Panc1 (cell line): Measurements from ENCODE around the gene REN. TPM values are rescaled to one million over a fixed set of nuclear protein-coding genes. Genes with fewer than 3 reads are reported as not detected.

Source experiments
- ATAC-seq: fragments of 200-7000 bp; cut with Tn5 transposase; 2 replicates; pipeline ENCODE4 v1.9.1; 2020; ENCODE audit warnings: mild to moderate bottlenecking, moderate library complexity
- BruUV-seq: library from RNA; stranded (reverse); fragments of 400-500 nt; replicated peaks from 2 replicates; lab custom pipeline; 2021; lab: Mats Ljungman, UMichigan
- CTCF ChIA-PET: fragments of 300-600 bp; sonication (Branson Sonifier 250); formaldehyde crosslinking; loops from one replicate; lab custom pipeline; 2022; ENCODE audit warnings: antibody characterized with exemption; lab: Charles Lee
- POLR2A ChIA-PET: fragments of 300-600 bp; sonication (Branson Sonifier 250); formaldehyde crosslinking; loops from one replicate; lab custom pipeline; 2022; ENCODE audit warnings: antibody characterized with exemption; lab: Charles Lee
- DNase-seq: peaks from one replicate; pipeline ENCODE4 v3.0.0-alpha.2; 2010; ENCODE audit warnings: low read depth, low spot score
- H3K27ac ChIP-seq: 2 replicates; pipeline ENCODE4 v1.5.1; 2011; ENCODE audit warnings: mild to moderate bottlenecking, low read length, inconsistent platforms
- H3K27me3 ChIP-seq: fragments of 200-500 bp; sonication (Bioruptor generic); 2 replicates; pipeline ENCODE4 v1.6.0; 2014; ENCODE audit warnings: low read length, inconsistent platforms; ENCODE audit not compliant: control insufficient read depth, insufficient read depth
- H3K36me3 ChIP-seq: fragments of 200-500 bp; sonication (Bioruptor generic); 2 replicates; pipeline ENCODE4 v1.5.1; 2014; ENCODE audit warnings: inconsistent platforms, mild to moderate bottlenecking, low read length, moderate library complexity; ENCODE audit not compliant: control insufficient read depth, insufficient read depth
- H3K4me1 ChIP-seq: 2 replicates; pipeline ENCODE4 v1.5.1; 2011; ENCODE audit warnings: inconsistent platforms, mild to moderate bottlenecking, low read length, moderate library complexity; ENCODE audit not compliant: control insufficient read depth, insufficient read depth
- H3K4me3 ChIP-seq, 2 experiments: 2 replicates each; pipeline ENCODE4 v1.5.1; 2011 to 2012; ENCODE audit warnings: low read depth in 2 of 2, low read length in 2 of 2, mild to moderate bottlenecking in 2 of 2, inconsistent platforms in 1 of 2, moderate library complexity in 1 of 2
- H3K9me3 ChIP-seq: fragments of 200-500 bp; sonication (Bioruptor generic); 2 replicates; pipeline ENCODE4 v1.5.1; 2014; ENCODE audit warnings: low read depth, mild to moderate bottlenecking, inconsistent platforms, low read length, moderate library complexity; ENCODE audit not compliant: control insufficient read depth, insufficient read depth
- CTCF ChIP-seq: fragments of 450-650 bp; IDR thresholded peaks from 2 replicates; pipeline ENCODE4 v1.5.1; 2017; ENCODE audit warnings: mild to moderate bottlenecking
- POLR2AphosphoS5 ChIP-seq: IDR thresholded peaks from 2 replicates; pipeline ENCODE4 v1.6.1; 2012; ENCODE audit warnings: mild to moderate bottlenecking, low read depth, low read length, moderate library complexity
- SIN3A ChIP-seq: IDR thresholded peaks from 2 replicates; pipeline ENCODE4 v1.6.1; 2012; ENCODE audit warnings: low read depth, mild to moderate bottlenecking, low read length, moderate library complexity, borderline replicate concordance; ENCODE audit not compliant: insufficient read depth
- TCF7L2 ChIP-seq: IDR thresholded peaks from 2 replicates; pipeline ENCODE4 v1.6.1; 2011; ENCODE audit warnings: mild to moderate bottlenecking, low read depth, low read length, inconsistent platforms
- in situ Hi-C: cut with HindIII; loops from 2 replicates; pipeline ENCODE4 v1.10.0; 2016; ENCODE audit warnings: low sequenced_read_pairs, low pct_unique_long_range_greater_than_20kb
- intact Hi-C: fragments of 100-400 bp; cut with micrococcal nuclease; formaldehyde crosslinking; loops from one replicate; pipeline ENCODE4 v1.10.0; 2022; ENCODE audit not compliant: unreplicated experiment
- total RNA-seq: library from RNA; stranded (reverse); gene quantifications from one replicate; pipeline ENCODE4 v1.2.1, GENCODE V29; 2021; ENCODE audit not compliant: unreplicated experiment
- TF ChIP-seq, protein P1 (sequence below), 2 experiments: IDR thresholded peaks; 2 replicates each; pipeline ENCODE4 v1.6.1; 2011 to 2012; ENCODE audit warnings: low read depth in 2 of 2, control low read depth in 1 of 2, low read length in 1 of 2, mild to moderate bottlenecking in 1 of 2, moderate library complexity in 1 of 2; ENCODE audit not compliant: insufficient read depth in 1 of 2

REN gene
- total RNA-seq, 1 experiment from 2014 or later: not detected

- BruUV-seq: no TSS peak
- Histone ChIP-seq H3K9me3 (no peaks in the 10 kb centered on the region), H3K27me3 (peaks cover 4% of the 10 kb centered on the region; the same call in 1 of the 2 replicates), H3K36me3 (no peaks in the 10 kb centered on the region), H3K4me3 (no peak overlapping the region), H3K27ac (no peak overlapping the region), H3K4me1 (no peaks in the 10 kb centered on the region)
- in situ Hi-C loops (no loop called here), intact Hi-C loops (no loop called here)
- no peak for DNase-seq
- ChIA-PET CTCF (no interaction called here), POLR2A (no interaction called here)
- no peak for ATAC-seq
- TF ChIP-seq CTCF: no peak
- no peak for TF ChIP-seq TCF7L2
- TF ChIP-seq SIN3A: no peak
- TF ChIP-seq, protein P1, sequence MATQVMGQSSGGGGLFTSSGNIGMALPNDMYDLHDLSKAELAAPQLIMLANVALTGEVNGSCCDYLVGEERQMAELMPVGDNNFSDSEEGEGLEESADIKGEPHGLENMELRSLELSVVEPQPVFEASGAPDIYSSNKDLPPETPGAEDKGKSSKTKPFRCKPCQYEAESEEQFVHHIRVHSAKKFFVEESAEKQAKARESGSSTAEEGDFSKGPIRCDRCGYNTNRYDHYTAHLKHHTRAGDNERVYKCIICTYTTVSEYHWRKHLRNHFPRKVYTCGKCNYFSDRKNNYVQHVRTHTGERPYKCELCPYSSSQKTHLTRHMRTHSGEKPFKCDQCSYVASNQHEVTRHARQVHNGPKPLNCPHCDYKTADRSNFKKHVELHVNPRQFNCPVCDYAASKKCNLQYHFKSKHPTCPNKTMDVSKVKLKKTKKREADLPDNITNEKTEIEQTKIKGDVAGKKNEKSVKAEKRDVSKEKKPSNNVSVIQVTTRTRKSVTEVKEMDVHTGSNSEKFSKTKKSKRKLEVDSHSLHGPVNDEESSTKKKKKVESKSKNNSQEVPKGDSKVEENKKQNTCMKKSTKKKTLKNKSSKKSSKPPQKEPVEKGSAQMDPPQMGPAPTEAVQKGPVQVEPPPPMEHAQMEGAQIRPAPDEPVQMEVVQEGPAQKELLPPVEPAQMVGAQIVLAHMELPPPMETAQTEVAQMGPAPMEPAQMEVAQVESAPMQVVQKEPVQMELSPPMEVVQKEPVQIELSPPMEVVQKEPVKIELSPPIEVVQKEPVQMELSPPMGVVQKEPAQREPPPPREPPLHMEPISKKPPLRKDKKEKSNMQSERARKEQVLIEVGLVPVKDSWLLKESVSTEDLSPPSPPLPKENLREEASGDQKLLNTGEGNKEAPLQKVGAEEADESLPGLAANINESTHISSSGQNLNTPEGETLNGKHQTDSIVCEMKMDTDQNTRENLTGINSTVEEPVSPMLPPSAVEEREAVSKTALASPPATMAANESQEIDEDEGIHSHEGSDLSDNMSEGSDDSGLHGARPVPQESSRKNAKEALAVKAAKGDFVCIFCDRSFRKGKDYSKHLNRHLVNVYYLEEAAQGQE (IDR thresholded peaks at IDR 0.05; ENCODE audit: insufficient read depth in 1 of 2, low read depth in 2 of 2, low read length in 1 of 2): no peak
- no peak for TF ChIP-seq POLR2AphosphoS5
Measured at GRCh38 chr1:204181116-204181515, 15.0 kb upstream of the REN start.

- intact Hi-C loops: no loop called here
- ATAC-seq (no peak), DNase-seq (no peak)
- no peaks in the 10 kb centered on the region for H3K4me1 ChIP-seq
- POLR2A ChIA-PET: no interaction called here
- H3K36me3 ChIP-seq: no peaks in the 10 kb centered on the region
- no peak overlapping the region for H3K4me3 ChIP-seq
- H3K9me3 ChIP-seq: no peaks in the 10 kb centered on the region
- H3K27ac ChIP-seq: no peak overlapping the region
- no TSS peak for BruUV-seq
- peaks cover 9% of the 10 kb centered on the region; the same call in 1 of the 2 replicates for H3K27me3 ChIP-seq
- in situ Hi-C loops: no loop called here
- CTCF ChIA-PET: no interaction called here
- TF ChIP-seq POLR2AphosphoS5 (no peak), CTCF (no peak), SIN3A (no peak), TCF7L2 (no peak)
- TF ChIP-seq, protein P1 (IDR thresholded peaks at IDR 0.05; ENCODE audit: insufficient read depth in 1 of 2, low read depth in 2 of 2, low read length in 1 of 2): no peak
Measured at GRCh38 chr1:204180133-204180532, 14.0 kb upstream of the REN start.
